Stimulated activated CD4-positive, alpha-beta T cell treated with anti-CD3 and anti-CD28 coated beads, Interleukin-1b, Interleukin-23, amount 100 ng/mL, for 48 hours (primary cell): ENCODE measurements around the gene ZBTB4.
A peak's percentile ranks its signal among the peaks of the same experiment; 100 is the strongest.
"Not testable (repeated sequence)": the region's sequence is repeated elsewhere in the genome, so short reads cannot be mapped to it uniquely, and the experiment has no call there.

Experiments used
- DNase-seq: peaks from one replicate; pipeline ENCODE4 v3.0.0-alpha.2; 2020

The ZBTB4 gene

DNA sequence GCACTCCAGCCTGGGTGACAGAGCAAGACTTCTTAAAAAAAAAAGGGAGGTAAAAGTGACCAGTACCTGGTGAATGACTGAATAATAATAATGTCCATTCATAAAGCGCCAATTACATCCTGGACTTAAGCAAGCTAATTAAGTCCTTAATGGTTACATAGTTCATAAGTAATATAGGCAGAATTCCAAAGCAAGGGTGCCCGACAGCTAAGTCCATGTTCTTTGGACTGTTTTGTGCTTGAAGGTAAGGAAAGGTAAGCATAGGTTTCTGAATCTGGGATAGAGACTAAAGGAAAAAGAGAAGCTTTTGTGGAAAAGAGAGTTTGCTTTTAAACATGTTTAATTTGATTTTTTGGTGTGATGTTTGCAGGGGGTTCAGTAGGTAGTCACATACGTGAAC is 14.5 kb upstream of the ZBTB4 start:
- no peak for DNase-seq

DNA sequence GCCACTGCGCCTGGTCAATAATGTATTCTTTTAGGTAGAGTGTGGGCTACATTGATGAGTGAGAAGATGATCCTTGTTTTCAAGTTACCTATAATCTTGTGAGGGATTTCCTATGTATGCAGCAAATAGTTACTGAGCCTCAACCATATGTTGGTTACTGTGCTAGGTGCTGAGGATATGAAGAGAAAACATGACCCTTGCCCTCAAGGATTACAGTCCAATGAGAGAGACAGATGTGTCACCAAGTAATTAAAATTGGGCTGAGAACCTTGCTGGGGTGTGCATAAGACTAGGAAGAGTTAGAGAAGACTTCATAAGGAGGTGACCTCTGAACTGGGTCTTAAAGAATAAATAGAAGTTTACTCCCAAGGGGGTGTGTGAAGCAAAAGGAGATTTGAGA is 12.2 kb upstream of the ZBTB4 start:
- DNase-seq, result no peak

DNA sequence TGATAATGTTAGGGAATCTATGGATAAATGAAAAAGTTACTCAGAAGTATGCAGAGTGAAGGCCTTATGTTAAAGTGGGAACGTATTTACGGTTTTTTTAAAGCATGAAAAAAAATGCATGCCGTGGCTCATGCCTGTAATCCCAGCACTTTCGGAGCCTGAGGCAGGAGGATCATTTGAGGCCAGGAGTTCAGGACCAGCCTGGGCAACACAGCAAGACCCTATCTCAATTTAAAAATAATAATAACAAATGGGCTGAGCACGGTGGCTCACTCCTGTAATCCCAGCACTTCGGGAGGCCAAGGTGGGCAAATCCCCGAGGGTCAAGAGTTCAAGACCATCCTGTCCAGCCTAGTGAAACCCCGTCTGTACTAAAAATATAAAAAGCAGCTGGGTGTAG is 10.7 kb upstream of the ZBTB4 start:
- no peak for DNase-seq

DNA sequence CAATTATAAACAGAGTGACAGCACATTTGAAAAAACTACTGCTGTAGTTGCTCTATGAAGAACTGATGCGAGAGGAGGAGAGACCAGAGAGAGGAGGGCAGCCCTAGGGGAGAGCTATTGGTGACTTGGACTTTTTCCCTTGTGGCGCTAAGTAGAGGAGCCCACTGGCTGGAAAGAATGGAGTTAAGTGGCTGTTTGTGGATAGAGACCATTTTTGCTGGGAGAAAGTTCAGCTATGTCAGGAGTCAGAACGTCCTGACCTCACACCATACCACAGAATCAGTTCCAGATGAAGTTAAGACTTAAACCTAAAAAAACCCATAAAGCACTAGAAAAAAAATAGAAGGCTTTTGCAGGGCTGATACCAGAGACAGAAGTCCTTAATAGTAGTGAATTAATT is 6.8 kb upstream of the ZBTB4 start:
- DNase-seq, result no peak

DNA sequence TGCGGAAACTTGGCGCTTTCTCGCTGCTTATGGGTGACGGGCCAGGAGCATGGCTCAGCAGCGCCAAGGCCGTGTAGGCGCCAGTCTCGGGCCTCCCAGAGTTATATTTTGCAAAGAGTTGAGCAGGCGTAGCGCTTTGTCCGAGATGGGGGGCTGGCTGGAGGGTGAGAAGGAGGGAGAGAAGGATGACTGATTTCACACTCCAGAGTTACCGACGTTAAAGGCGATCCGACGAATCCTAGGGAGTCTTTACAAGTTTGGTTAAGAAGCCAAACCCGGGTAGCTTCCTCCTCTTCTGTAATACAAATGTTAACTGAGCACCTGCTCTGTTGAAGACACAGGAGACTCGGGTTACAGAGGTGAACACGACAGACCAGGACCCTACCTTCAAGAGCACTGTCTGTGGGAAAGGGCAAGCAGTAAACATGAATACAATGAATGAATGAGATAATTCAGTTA is 5.5 kb upstream of the ZBTB4 start:
- DNase-seq, result no peak

DNA sequence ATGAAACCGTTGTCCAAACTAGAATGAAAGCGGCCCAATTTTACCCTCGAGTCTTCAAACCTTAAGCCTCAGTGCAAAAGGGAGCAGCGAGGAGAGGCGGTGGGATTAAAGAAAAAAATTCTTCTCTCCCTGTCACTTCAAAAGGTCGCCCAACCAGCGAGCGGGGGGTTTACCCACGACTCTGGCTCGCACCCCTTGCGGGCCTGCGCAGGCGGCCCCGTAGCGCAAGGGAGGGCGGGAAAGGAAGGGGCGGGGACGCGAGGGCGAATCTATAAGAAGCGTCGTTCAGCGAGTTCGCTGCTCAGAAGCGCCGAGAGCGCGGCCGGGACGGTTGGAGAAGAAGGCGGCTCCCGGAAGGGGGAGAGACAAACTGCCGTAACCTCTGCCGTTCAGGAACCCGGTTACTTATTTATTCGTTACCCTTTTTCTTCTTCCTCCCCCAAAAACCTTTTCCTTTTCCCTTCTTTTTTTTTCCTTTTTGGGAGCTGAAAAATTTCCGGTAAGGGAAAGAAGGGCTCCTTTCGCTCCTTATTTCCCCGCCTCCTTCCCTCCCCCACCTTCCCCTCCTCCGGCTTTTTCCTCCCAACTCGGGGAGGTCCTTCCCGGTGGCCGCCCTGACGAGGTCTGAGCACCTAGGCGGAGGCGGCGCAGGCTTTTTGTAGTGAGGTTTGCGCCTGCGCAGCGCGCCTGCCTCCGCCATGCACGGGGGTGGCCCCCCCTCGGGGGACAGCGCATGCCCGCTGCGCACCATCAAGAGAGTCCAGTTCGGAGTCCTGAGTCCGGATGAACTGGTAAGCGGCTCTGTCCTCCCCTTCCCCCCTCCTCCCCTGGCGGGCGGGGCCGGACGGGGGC is 4.9 kb upstream of the ZBTB4 start, which contains the start of gene POLR2A:
Gene POLR2A (plus strand): TSS at position 300 of the 852 bp plus-strand sequence.
- DNase-seq, result peak; percentile 97

DNA sequence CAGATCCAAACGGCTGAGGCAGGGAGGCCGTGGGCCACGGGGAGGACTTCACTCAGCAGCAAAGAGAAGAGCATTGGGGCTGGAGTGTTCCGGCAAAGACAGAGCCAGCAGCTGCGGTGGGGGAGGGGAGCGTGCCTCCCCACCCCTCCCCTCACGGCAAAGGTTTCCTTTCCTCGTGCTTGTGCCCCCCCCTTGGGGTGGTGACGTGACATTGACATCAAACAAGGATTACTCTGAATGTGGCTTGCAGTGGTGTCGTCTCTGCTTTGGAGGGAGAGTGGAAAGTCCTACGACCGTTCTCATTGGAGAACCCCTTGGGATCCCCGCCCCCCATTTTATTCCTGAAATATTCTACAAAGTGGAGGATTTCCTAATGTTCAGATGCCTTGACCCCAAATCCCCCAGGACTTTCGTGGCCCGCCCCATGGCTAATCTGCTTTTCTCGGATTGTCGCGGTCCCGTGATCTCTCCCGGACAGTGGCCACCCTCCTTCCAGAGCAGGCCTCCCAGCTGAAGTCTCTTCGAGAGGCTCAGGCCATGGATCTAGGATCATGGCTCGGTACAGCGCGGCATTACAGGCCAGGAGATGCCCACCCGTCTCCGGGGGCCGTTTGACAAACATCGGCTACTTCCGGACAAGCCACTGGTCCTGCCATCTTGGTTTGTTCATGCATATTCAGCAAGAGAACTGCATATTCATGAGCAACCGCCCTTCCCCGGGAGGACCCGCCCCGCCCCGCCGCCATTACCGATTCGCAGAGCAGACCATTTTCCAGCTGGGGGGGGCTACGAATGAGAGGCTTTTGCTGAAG is 4.0 kb upstream of the ZBTB4 start:
- peak; percentile 91 for DNase-seq

DNA sequence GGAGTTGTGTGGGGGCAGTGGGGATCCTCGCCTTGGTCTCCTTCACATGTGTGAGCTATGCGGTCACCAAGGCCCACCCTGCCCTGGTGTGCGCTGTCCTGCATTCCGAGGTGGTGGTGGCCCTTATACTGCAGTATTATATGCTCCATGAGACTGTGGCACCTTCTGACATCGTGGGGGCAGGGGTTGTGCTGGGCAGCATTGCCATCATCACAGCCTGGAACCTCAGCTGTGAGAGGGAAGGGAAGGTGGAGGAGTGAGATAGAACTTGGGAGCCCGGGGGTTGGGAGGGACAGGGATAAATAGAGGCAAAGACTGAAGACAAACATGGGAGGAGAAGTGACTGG is 3.3 kb upstream of the ZBTB4 start:
- not testable (repeated sequence) for DNase-seq

DNA sequence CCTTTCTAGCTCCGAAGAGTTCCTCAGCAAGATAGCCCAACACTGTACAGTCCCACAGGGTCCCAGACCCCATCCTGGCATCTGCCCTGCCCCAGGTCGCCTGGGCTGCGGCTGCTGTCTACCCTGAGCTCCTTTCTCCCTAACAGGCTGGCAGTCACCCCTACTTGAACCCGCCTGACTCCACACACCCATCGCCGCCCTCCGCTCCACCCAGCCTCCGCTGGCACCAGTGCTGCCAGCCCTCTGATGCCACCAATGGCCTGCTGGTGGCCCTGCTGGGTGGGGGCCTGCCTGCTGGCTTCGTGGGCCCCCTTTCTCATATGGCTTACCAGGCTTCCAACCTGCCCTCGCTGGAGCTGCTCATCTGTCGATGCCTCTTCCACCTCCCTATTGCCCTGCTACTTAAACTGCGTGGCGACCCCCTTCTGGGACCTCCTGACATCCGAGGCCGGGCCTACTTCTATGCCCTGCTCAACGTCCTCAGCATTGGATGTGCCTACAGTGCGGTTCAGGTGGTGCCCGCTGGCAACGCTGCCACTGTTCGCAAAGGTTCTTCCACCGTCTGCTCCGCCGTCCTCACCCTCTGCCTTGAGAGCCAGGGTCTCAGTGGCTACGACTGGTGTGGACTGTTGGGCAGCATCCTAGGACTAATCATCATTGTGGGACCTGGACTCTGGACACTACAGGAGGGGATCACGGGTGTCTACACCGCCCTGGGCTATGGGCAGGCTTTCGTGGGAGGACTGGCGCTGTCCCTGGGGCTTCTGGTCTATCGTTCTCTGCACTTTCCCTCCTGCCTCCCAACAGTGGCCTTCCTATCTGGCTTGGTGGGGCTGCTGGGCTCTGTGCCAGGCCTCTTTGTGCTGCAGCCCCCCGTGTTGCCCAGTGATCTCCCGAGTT is 2.7 kb upstream of the ZBTB4 start:
- DNase-seq, result not testable (repeated sequence)

DNA sequence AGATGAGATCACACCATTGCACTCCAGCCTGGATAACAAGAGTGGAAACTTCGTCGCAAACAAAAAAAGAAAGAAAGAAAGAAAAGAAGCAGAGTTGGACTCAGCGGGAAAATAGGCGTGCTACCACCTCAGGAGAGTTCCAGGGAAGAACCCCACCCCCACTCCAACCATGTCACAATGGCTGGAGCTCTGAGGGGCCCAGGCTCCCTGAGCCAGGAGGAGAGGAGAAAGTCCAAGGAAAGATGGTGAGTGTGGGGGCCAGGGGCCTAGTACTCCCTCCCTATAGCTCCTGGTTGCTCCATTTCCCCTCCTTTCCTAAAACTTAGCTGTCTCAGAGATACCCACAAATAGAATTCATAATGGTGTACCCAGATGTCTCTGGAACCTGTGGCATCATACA is 1.8 kb upstream of the ZBTB4 start, which contains the start of gene SLC35G6:
Gene SLC35G6 (plus strand): TSS at position 172 of the 400 bp plus-strand sequence. CDS start 71 bp downstream, at position 243.
- DNase-seq, result not testable (repeated sequence)

DNA sequence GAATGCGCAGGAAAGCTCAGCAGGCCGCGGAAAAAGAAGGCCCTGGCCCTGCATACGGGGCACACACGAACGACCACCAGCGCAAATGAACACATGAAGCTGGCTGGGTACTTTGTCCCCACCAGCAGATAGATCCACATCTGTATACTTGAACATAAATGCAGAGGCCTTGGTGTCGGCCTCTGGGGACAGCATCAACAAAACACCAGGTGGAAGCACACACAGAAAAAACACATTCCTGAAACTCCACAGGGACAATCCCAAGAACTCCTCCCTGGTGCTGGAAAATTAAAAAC is 606 bp upstream of the ZBTB4 start:
- no peak for DNase-seq

DNA sequence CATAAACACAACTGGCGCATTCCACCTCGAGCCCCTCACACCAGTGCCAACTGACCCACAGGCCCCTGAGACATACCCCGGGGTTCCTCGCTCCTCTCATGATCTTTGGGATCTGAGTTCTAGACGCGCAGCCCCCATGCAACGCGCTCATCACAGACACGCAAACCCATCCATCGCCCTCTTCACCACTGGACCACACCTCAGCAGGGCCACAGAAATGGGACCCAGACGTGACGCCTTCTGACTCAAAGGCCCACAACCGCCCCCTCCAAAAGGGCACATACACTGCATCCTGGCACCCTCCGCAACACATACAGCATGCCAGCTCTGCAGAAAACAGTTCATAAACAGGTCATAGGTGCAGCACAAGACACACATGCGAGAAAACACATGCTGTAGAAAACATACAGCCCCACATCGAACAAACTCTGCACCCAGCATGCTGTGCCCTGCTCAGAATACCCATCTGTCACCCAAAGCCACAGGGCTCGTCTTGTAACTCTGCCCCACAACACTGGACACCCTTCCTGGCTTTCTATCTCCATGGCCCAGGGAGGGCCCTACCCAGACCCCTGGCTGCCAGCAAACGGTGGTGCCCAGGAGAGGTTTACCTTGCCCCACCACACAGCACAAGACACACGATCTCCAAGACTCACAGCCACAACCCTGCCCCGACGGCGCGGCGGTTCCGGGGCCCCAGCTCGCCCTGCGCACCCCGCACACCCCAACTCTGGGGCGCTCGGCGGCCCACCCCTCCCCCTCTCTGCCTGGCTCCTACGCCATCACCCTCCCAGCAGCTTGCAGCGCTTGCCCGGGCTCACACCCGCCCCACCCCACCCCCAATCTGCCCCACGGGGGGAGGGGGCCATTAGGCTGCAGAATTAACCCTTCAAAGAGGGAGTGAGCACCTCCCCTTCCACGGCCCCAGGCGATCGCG is 887 bp downstream of the ZBTB4 start:
- DNase-seq, result peak; percentile 57

DNA sequence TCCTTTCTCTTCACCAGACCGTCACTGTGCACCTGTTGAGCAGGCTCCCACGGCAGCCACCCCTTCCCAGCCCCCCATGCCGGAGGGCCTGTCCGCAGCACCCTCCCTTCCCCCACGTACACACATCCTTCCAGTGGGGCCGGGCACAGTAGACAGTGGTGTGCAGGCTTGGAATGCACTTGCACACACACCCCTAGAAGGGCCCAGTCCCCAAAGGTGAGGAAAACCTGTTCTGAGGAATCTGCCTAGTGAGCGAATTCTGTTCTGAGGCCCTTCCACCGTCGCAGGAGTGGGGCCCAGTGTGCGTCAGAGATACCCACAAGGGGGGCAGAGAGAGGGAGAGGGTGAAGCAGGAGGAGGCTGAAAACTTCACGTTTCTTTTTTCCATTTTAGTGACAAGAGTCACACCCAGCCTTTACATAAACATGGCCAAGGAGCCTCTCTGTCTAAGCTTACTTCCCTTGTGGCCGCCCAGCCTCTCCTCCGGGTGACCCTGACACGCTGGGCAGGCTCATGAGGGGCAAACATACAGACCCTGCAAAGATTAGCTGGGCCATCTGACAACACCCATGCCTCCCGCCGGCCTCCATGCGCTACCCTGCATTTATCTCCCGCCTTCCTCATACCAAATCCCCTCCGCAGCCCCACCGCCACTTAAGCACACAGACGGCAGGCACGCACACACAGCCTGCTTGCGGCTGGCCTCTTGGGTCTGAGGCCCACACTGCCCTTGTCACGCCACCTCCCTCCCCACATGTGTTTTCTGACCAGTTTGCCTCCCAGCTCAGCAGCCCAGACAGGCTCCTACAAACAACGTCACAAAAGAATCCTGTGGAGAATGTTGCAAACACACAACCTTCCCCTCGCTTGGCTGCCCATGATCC is 1.8 kb downstream of the ZBTB4 start:
- DNase-seq, result no peak

DNA sequence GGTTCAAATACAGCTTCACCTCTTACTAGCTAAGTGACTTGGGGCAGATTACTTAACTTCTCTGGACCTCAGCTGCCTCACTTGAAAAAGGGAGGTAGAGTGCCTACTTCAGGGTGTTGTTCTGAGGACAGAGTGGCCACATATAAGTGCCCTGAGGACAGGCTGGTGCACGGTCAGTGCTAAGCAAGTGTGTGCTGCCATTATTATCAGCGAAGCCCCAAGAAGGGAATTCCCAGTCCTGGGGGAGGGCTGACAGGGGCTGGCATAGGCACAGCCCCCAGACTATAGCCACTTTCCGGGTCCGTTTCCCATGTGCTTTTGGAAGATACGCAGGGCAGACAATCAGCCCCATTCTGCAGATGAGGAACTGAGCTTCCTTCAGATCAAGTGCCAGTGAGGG is 2.5 kb downstream of the ZBTB4 start:
- DNase-seq, result no peak

DNA sequence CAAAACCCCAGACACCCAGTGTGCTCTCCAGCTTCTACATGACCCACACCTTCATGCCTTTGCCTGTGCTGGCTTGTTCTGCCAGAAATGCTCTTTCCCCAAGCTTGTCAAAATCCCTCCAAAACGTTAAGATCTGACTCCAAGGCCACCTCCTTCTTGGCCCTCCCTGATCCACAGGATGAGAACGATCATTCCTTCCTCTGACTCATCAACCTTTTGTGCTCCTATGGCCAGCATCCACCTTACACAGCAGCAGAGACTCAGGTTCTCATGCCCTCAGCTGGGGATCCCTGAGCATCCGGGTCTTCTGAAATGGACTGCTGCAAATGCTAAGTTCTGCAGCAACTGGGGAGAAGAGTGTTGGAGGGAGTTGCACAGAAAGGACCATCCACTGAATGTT is 2.9 kb downstream of the ZBTB4 start:
- DNase-seq, result no peak

DNA sequence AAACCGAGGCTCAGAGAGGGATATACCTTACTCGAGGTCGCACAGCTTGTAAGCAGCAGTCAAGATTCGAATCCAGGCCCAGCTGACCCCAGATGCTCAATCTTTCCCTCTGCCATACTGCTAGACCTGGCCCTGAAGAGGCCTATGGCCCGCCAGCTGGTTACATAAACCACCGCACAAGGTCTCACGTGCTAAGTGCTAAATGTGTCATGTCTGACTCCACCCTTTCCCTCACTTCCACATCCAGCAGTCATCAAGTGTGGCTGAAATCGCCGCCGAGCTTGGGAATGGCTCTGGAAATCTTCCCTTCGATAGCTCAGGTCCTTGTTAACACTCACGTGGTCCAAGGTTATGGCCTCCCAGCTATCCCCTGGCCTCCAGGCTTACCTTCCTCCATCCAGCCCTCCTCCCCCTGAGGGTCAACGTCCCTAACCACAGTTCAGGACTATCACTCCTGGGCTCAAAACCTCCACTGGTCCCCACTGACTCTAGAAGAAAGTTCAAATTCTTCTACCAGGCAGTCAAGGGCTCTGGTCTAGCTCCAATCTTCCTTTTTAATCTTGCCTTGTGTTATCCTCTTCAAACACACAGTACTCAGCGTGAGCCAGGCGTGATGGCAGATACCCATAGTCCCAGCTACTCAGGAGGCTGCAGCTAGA is 3.5 kb downstream of the ZBTB4 start:
- no peak for DNase-seq

DNA sequence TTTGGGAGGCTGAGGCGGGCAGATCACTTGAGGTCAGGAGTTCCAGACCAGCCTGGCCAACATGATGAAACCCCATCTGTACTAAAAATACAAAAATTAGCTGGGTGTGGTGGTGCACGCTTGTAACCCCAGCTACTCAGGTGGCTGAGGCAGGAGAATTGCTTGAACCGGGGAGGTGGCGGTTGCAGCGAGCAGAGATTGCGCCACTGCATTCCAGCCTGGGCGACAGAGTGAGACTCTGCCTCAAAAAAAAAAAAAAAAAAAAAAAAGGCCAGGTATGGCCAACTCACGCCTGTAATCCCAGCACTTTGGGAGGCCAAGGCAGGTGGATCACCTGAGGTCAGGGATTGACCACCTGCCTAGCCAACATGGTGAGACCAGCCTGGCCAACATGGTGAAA is 4.7 kb downstream of the ZBTB4 start:
- DNase-seq, result not testable (repeated sequence)

DNA sequence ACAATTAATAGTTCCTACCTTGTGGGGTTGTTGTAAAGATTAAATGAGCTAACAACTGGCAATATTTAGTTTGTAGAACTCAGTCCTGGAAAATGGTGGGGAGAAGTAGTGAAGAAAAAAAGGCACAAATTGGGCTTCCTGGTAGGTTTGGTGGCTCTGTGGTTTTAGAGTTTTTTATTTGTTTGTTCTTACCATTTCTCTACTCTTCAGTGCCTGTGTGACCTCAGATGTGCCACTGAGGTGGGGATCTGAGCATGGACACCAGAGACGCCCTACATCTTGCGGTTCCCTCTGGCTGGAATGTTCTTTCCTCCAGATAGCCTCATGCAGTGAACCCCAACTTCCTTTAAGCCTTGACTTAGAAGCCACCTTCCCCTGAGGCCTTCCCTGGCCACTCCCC is 7.7 kb downstream of the ZBTB4 start:
- DNase-seq, result no peak

DNA sequence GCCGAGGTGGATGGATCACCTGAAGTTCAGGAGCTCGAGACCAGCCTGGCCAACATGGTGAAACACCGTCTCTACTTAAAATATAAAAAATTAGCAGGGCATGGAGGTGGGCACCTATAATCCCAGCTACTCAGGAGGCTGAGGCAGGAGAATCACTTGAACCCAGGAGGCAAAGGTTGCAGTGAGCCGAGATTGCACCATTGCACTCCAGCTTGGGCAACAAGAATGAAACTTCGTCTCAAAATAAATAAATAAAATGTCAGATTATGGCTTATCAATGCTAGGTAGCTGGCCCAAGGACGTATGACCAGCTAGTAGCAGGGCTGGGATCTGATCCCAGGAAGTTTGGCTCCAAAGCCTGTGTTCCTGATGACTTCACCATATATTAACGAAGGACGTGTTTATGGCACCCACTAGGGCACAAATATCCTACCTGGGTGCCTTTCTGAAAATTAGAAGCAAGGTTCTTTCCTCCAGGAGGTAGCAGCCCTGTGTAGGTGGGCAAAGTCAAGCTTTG is 8.9 kb downstream of the ZBTB4 start:
- not testable (repeated sequence) for DNase-seq

DNA sequence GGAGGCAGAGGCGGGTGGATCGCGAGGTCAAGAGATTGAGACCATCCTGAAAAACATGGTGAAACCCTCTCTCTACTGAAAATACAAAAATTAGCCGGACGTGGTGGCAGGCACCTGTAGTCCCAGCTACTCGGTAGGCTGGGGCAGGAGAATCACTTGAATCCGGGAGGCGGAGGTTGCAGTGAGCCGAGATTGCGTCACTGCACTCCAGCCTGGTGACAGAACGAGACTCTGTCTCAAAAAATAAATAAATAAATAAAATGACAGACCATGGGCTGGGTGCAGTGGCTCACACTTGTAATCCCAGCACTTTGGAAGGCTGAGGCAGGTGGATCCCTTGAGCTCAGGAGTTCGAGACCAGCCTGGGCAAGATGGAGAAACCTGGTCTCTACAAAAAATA is 9.6 kb downstream of the ZBTB4 start:
- not testable (repeated sequence) for DNase-seq
